B cell (primary cell): ENCODE measurements around the gene CFHR5. TPM values are rescaled to one million over a fixed set of nuclear protein-coding genes. Genes with fewer than 3 reads are reported as not detected.

Source experiments
- ATAC-seq: fragments of 200-7000 bp; cut with Tn5 transposase; one replicate; pipeline ENCODE4 v1.10.0; 2021; ENCODE audit warnings: low read depth, mild to moderate bottlenecking, moderate number of reproducible peaks, moderate library complexity
- CTCF ChIA-PET: fragments of 350-600 bp; sonication (Branson Sonifier 250); formaldehyde crosslinking; loops from one replicate; lab custom pipeline; 2021; ENCODE audit warnings: antibody characterized with exemption, inconsistent platforms; lab: Charles Lee
- POLR2A ChIA-PET: fragments of 350-600 bp; sonication (Branson Sonifier 250); formaldehyde crosslinking; loops from one replicate; lab custom pipeline; 2021; ENCODE audit warnings: antibody characterized with exemption; lab: Charles Lee
- DNase-seq: peaks from one replicate; pipeline ENCODE4 v3.0.0; 2013
- H2AFZ ChIP-seq: 2 replicates; pipeline ENCODE4 v1.6.1; 2012; ENCODE audit warnings: mild to moderate bottlenecking, low read depth, low read length; ENCODE audit not compliant: insufficient read depth, poor library complexity, severe bottlenecking
- H3K27ac ChIP-seq, 2 donors: 1 replicate in 1 of 2; 2 replicates in 1 of 2; pipeline ENCODE4 v1.5.1; 2012 to 2013; ENCODE audit warnings: low read length in 2 of 2, mild to moderate bottlenecking in 2 of 2, moderate library complexity in 1 of 2
- H3K27me3 ChIP-seq, 4 experiments: fragments of 200-600 bp in 1 of 4; sonication (generic) in 1 of 4; replicated peaks in 1 of 4; 1 replicate in 2 of 4; 2 replicates in 2 of 4; pipeline versions ENCODE4 v1.6.1 to v1.7.0; 2013 to 2016; ENCODE audit warnings: low read length in 3 of 4, mild to moderate bottlenecking in 2 of 4, mixed read lengths in 1 of 4, moderate library complexity in 1 of 4; ENCODE audit not compliant: insufficient read depth in 4 of 4, control insufficient read depth in 3 of 4; ENCODE audit errors: control extremely low read depth in 1 of 4
- H3K36me3 ChIP-seq, 2 experiments: replicated peaks in 1 of 2; 1 replicate in 1 of 2; 2 replicates in 1 of 2; pipeline versions ENCODE4 v1.6.1 to v1.7.1; 2013; ENCODE audit warnings: low read length in 1 of 2; ENCODE audit not compliant: insufficient read depth in 2 of 2, control insufficient read depth in 1 of 2; ENCODE audit errors: control extremely low read depth in 1 of 2, extremely low read depth in 1 of 2
- H3K4me1 ChIP-seq, 2 donors: fragments of 200-600 bp in 1 of 2; sonication (generic) in 1 of 2; 1 replicate in 1 of 2; 2 replicates in 1 of 2; pipeline versions ENCODE4 v1.5.1 to v1.6.1; 2013 to 2017; ENCODE audit warnings: low read length in 2 of 2; ENCODE audit not compliant: control insufficient read depth in 2 of 2, insufficient read depth in 2 of 2
- H3K4me2 ChIP-seq: replicated peaks from 2 replicates; pipeline ENCODE3; 2012; ENCODE audit warnings: mild to moderate bottlenecking, low read depth, low read length; ENCODE audit not compliant: poor library complexity, severe bottlenecking
- H3K4me3 ChIP-seq, 5 experiments: fragments of 200-600 bp in 1 of 5; sonication (generic) in 1 of 5; 1 replicate in 3 of 5; 2 replicates in 2 of 5; pipeline versions ENCODE4 v1.5.1 to v1.7.0; 2011 to 2016; ENCODE audit warnings: low read length in 4 of 5, mild to moderate bottlenecking in 4 of 5, low read depth in 2 of 5, control low read depth in 1 of 5, moderate library complexity in 1 of 5; ENCODE audit not compliant: insufficient read depth in 1 of 5; ENCODE audit errors: control extremely low read depth in 1 of 5, extremely low read depth in 1 of 5
- H3K79me2 ChIP-seq: fragments of 200-600 bp; sonication (generic); one replicate; pipeline ENCODE4 v1.6.0; 2016; ENCODE audit warnings: low read length; ENCODE audit not compliant: control insufficient read depth, insufficient read depth
- H3K9ac ChIP-seq: fragments of 200-600 bp; sonication (generic); 2 replicates; pipeline ENCODE4 v1.6.1; 2017; ENCODE audit warnings: mild to moderate bottlenecking, low read length, moderate library complexity
- H3K9me3 ChIP-seq, 3 donors: one replicate each; pipeline versions ENCODE4 v1.6.1 to v1.7.1; 2013; ENCODE audit warnings: low read length in 2 of 3; ENCODE audit not compliant: control insufficient read depth in 2 of 3, insufficient read depth in 1 of 3; ENCODE audit errors: control extremely low read depth in 1 of 3
- H4K20me1 ChIP-seq: 2 replicates; pipeline ENCODE4 v1.6.0; 2012; ENCODE audit warnings: mild to moderate bottlenecking, low read length; ENCODE audit not compliant: insufficient read depth, control insufficient read depth, poor library complexity, severe bottlenecking
- H3K27ac Mint-ChIP-seq: one replicate; pipeline ENCODE4 v1.8.0; 2021; ENCODE audit warnings: mixed read lengths
- H3K27me3 Mint-ChIP-seq: one replicate; pipeline ENCODE4 v1.8.0; 2021; ENCODE audit warnings: mixed read lengths
- H3K4me1 Mint-ChIP-seq: one replicate; pipeline ENCODE4 v1.8.0; 2021; ENCODE audit warnings: mixed read lengths
- H3K4me3 Mint-ChIP-seq: one replicate; pipeline ENCODE4 v1.8.0; 2021; ENCODE audit warnings: mixed read lengths
- H3K9me3 Mint-ChIP-seq: one replicate; pipeline ENCODE4 v1.8.0; 2022; ENCODE audit warnings: mixed read lengths; ENCODE audit not compliant: insufficient read depth
- EZH2 ChIP-seq: IDR thresholded peaks from 2 replicates; pipeline ENCODE4 v1.6.1; 2012; ENCODE audit warnings: borderline replicate concordance, low read depth, mild to moderate bottlenecking, moderate library complexity, low read length; ENCODE audit not compliant: insufficient read depth, poor library complexity, severe bottlenecking
- WGBS: methylation state at CpG from one replicate; pipeline ENCODE4 v1.1.5; 2013; ENCODE audit warnings: missing lambda C conversion rate; ENCODE audit not compliant: insufficient coverage; 5-methylcytosine and 5-hydroxymethylcytosine counted together
- intact Hi-C: fragments of 100-400 bp; cut with micrococcal nuclease; formaldehyde crosslinking; loops from one replicate; pipeline ENCODE4 v1.10.0; 2022
- polyA plus RNA-seq: library from polyadenylated mRNA; depleted of rRNA; stranded (reverse); fragments of >200 nt; gene quantifications from 2 replicates; pipeline ENCODE4 v1.2.3, GENCODE V29; 2012
- total RNA-seq, 2 donors: library from RNA; stranded (reverse); fragments of 120-200 nt in 1 of 2; gene quantifications; 1 replicate in 1 of 2; 2 replicates in 1 of 2; pipeline versions ENCODE4 v1.2.3 to v1.2.4, GENCODE V29; 2013 to 2022
- TF ChIP-seq, protein P1 (sequence below): fragments of 200-600 bp; IDR thresholded peaks from one replicate; pipeline ENCODE4 v1.8.0; 2022; ENCODE audit warnings: antibody characterized with exemption, mild to moderate bottlenecking

Gene CFHR5
- total and polyA plus RNA-seq, 2 donors (not counting 1 experiment from before 2014, with no cell fraction given), result not detected

GRCh38 chr1:197017558-197018146, 40.3 kb downstream of the CFHR5 start:
- H3K27me3 Mint-ChIP-seq, result no peaks in the 10 kb centered on the region
- no peak overlapping the region for H3K4me2 ChIP-seq

DNA sequence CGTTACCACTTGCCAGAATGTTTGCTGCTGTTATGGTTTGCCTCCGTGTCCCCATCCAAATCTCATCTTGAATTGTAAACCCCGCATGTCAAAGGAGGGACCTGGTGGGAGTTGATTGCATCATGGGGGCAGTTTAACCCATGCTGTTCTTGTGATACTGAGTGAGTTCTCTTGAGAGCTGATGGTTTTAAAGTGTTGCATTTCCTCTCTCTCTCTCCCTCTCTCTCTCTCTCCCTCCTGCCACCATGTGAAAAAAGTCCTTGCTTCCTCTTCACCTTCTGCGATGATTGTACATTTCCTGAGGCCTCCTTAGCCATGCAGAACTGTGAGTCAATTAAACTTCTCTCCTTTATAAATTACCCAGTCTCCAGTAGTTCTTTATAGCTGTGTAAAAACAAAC, 44.4 kb downstream of the CFHR5 start:
- no peak for DNase-seq
- no peak for ATAC-seq
- H3K4me1 Mint-ChIP-seq, result no peaks in the 10 kb centered on the region
- H3K27ac ChIP-seq, result no peak overlapping the region
- no peaks in the 10 kb centered on the region for H3K27me3 ChIP-seq
- intact Hi-C loops, result no loop called here
- H3K79me2 ChIP-seq, result no peaks in the 10 kb centered on the region
- TF ChIP-seq, protein P1, sequence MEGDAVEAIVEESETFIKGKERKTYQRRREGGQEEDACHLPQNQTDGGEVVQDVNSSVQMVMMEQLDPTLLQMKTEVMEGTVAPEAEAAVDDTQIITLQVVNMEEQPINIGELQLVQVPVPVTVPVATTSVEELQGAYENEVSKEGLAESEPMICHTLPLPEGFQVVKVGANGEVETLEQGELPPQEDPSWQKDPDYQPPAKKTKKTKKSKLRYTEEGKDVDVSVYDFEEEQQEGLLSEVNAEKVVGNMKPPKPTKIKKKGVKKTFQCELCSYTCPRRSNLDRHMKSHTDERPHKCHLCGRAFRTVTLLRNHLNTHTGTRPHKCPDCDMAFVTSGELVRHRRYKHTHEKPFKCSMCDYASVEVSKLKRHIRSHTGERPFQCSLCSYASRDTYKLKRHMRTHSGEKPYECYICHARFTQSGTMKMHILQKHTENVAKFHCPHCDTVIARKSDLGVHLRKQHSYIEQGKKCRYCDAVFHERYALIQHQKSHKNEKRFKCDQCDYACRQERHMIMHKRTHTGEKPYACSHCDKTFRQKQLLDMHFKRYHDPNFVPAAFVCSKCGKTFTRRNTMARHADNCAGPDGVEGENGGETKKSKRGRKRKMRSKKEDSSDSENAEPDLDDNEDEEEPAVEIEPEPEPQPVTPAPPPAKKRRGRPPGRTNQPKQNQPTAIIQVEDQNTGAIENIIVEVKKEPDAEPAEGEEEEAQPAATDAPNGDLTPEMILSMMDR, result no peak
- TF ChIP-seq EZH2, result no peak
- ChIA-PET POLR2A (no interaction called here), CTCF (no interaction called here)
- no peaks in the 10 kb centered on the region for H4K20me1 ChIP-seq
- no peaks in the 10 kb centered on the region for H3K36me3 ChIP-seq
- no peak overlapping the region for H3K9ac ChIP-seq
- 40% methylated on average over 1 of the region's 4 CpGs for WGBS
- H3K4me3 Mint-ChIP-seq, result no peak overlapping the region
- H3K4me2 ChIP-seq, result no peak overlapping the region
- H3K4me1 ChIP-seq, result no peaks in the 10 kb centered on the region
- H3K4me3 ChIP-seq, result no peak overlapping the region
- H2AFZ ChIP-seq, result no peak overlapping the region
- H3K27ac Mint-ChIP-seq, result no peak overlapping the region
- H3K9me3 Mint-ChIP-seq, result no peaks in the 10 kb centered on the region
- peaks cover 0 to 4% (median 0%) of the 10 kb centered on the region in 3 donors for H3K9me3 ChIP-seq
- peaks cover 3% of the 10 kb centered on the region for H3K27me3 Mint-ChIP-seq

More at GRCh38 chr1:197017558-197018146, 40.3 kb downstream of the CFHR5 start:
- Histone ChIP-seq H3K4me1 (no peaks in the 10 kb centered on the region), H3K9me3 (peaks cover 0 to 2% (median 0%) of the 10 kb centered on the region in 3 donors), H3K9ac (no peak overlapping the region), H4K20me1 (no peaks in the 10 kb centered on the region), H3K79me2 (no peaks in the 10 kb centered on the region), H2AFZ (no peak overlapping the region), H3K27ac (no peak overlapping the region), H3K4me3 (no peak overlapping the region), H3K27me3 (no peaks in the 10 kb centered on the region), H3K36me3 (no peaks in the 10 kb centered on the region)
- Mint-ChIP-seq H3K4me3 (no peak overlapping the region), H3K9me3 (no peaks in the 10 kb centered on the region), H3K27ac (no peak overlapping the region), H3K4me1 (no peaks in the 10 kb centered on the region)
- ATAC-seq (no peak), DNase-seq (no peak)
- TF ChIP-seq, protein P1, result no peak
- TF ChIP-seq EZH2, result no peak
- CTCF ChIA-PET, result no interaction called here
- POLR2A ChIA-PET, result no interaction called here
- 83% methylated on average over 4 of the region's 8 CpGs for WGBS
- intact Hi-C loops, result no loop called here
